Muscle layer of duodenum (tissue), 2 donors: ENCODE data around the gene TGFBRAP1.
A peak's percentile ranks its signal among the peaks of the same experiment; 100 is the strongest.

ENCODE experiments used
- H3K27ac ChIP-seq: one replicate; pipeline ENCODE4 v1.7.0; 2013; ENCODE audit warnings: mild to moderate bottlenecking, low read length
- H3K27me3 ChIP-seq: one replicate; pipeline ENCODE4 v1.7.0; 2013; ENCODE audit warnings: low read depth, mild to moderate bottlenecking, control low read depth, low read length
- H3K36me3 ChIP-seq, 2 donors: one replicate each; pipeline ENCODE4 v1.7.0; 2013; ENCODE audit warnings: low read length in 2 of 2, control low read depth in 1 of 2, mild to moderate bottlenecking in 1 of 2; ENCODE audit not compliant: insufficient read depth in 2 of 2, control insufficient read depth in 1 of 2
- H3K4me1 ChIP-seq, 2 donors: one replicate each; pipeline ENCODE4 v1.7.0; 2013; ENCODE audit warnings: low read length in 2 of 2, mild to moderate bottlenecking in 2 of 2, control low read depth in 1 of 2, moderate library complexity in 1 of 2; ENCODE audit not compliant: insufficient read depth in 2 of 2, control insufficient read depth in 1 of 2
- H3K4me3 ChIP-seq, 2 donors: one replicate each; pipeline ENCODE4 v1.7.0; 2013; ENCODE audit warnings: low read length in 2 of 2, low read depth in 1 of 2, mild to moderate bottlenecking in 1 of 2
- H3K9me3 ChIP-seq, 2 donors: one replicate each; pipeline ENCODE4 v1.7.0; 2013; ENCODE audit warnings: low read length in 2 of 2, control low read depth in 1 of 2, mild to moderate bottlenecking in 1 of 2; ENCODE audit not compliant: control insufficient read depth in 1 of 2
- donor health status: healthy.

TGFBRAP1 gene

GRCh38 chr2:105329561-105330495, at the start of gene TGFBRAP1:
TGFBRAP1 (minus strand) TSS chr2:105329735; CDS start chr2:105308301, 21,434 bp downstream.
- H3K4me3 ChIP-seq = peak within 1 kb of the TSS; percentile 73 to 80
- peaks cover 0 to 8% of the 10 kb centered on the region in 2 donors for H3K36me3 ChIP-seq
- peak within 1 kb of the TSS; percentile 76 for H3K27ac ChIP-seq
- peaks cover 0 to 18% of the 10 kb centered on the region in 2 donors for H3K4me1 ChIP-seq
- H3K9me3 ChIP-seq = no peaks in the 10 kb centered on the region
- no peaks in the 10 kb centered on the region for H3K27me3 ChIP-seq

- Histone ChIP-seq H3K9me3 (no peaks in the 10 kb centered on the region), H3K27ac (no peak overlapping the region), H3K27me3 (no peaks in the 10 kb centered on the region), H3K4me1 (peaks cover 3 to 20% of the 10 kb centered on the region in 2 donors), H3K36me3 (peaks cover 10 to 13% of the 10 kb centered on the region in 2 donors), H3K4me3 (no peak overlapping the region)
These were observed 49.4 kb upstream of the TGFBRAP1 start for GRCh38 chr2:105378921-105379383.

- H3K27me3 ChIP-seq = no peaks in the 10 kb centered on the region
- no peak overlapping the region for H3K27ac ChIP-seq
- no peaks in the 10 kb centered on the region for H3K9me3 ChIP-seq
- peaks cover 7 to 23% of the 10 kb centered on the region in 2 donors for H3K4me1 ChIP-seq
- peaks cover 5 to 8% of the 10 kb centered on the region in 2 donors for H3K36me3 ChIP-seq
- no peak overlapping the region for H3K4me3 ChIP-seq
These were observed 48.8 kb upstream of the TGFBRAP1 start for GRCh38 chr2:105378276-105378840.

- Histone ChIP-seq H3K27me3 (no peaks in the 10 kb centered on the region), H3K36me3 (peaks cover 4 to 5% of the 10 kb centered on the region in 2 donors), H3K4me3 (no peak overlapping the region), H3K4me1 (peaks cover 7 to 27% of the 10 kb centered on the region in 2 donors), H3K9me3 (no peaks in the 10 kb centered on the region), H3K27ac (no peak overlapping the region)
These were observed 48.3 kb upstream of the TGFBRAP1 start for GRCh38 chr2:105377871-105378270.

GRCh38 chr2:105376789-105377240, 47.3 kb upstream of the TGFBRAP1 start:
- no peaks in the 10 kb centered on the region for H3K27me3 ChIP-seq
- peaks cover 7 to 29% of the 10 kb centered on the region in 2 donors for H3K4me1 ChIP-seq
- no peak overlapping the region for H3K4me3 ChIP-seq
- peaks cover 0 to 5% of the 10 kb centered on the region in 2 donors for H3K36me3 ChIP-seq
- no peak overlapping the region for H3K27ac ChIP-seq
- H3K9me3 ChIP-seq = no peaks in the 10 kb centered on the region

GRCh38 chr2:105376010-105376409, 46.5 kb upstream of the TGFBRAP1 start:
- H3K4me1 ChIP-seq = peaks cover 7 to 29% of the 10 kb centered on the region in 2 donors
- H3K9me3 ChIP-seq = no peaks in the 10 kb centered on the region
- no peaks in the 10 kb centered on the region for H3K27me3 ChIP-seq
- no peak overlapping the region for H3K27ac ChIP-seq
- H3K36me3 ChIP-seq = peaks cover 0 to 5% of the 10 kb centered on the region in 2 donors
- no peak overlapping the region for H3K4me3 ChIP-seq

GRCh38 chr2:105375001-105375561, 45.5 kb upstream of the TGFBRAP1 start:
- Histone ChIP-seq H3K36me3 (peaks cover 0 to 5% of the 10 kb centered on the region in 2 donors), H3K27ac (peak overlapping the region; percentile 30), H3K4me3 (no peak overlapping the region), H3K4me1 (peaks cover 7 to 29% of the 10 kb centered on the region in 2 donors), H3K9me3 (no peaks in the 10 kb centered on the region), H3K27me3 (no peaks in the 10 kb centered on the region)

GRCh38 chr2:105373895-105374401, 44.4 kb upstream of the TGFBRAP1 start:
- peaks cover 7 to 29% of the 10 kb centered on the region in 2 donors for H3K4me1 ChIP-seq
- peak overlapping the region; percentile 30 for H3K27ac ChIP-seq
- no peaks in the 10 kb centered on the region for H3K27me3 ChIP-seq
- H3K4me3 ChIP-seq = no peak overlapping the region
- H3K36me3 ChIP-seq = peaks cover 0 to 5% of the 10 kb centered on the region in 2 donors
- no peaks in the 10 kb centered on the region for H3K9me3 ChIP-seq

GRCh38 chr2:105373344-105373781, 43.8 kb upstream of the TGFBRAP1 start:
- H3K4me3 ChIP-seq = no peak overlapping the region
- H3K36me3 ChIP-seq = peaks cover 0 to 5% of the 10 kb centered on the region in 2 donors
- no peaks in the 10 kb centered on the region for H3K9me3 ChIP-seq
- no peaks in the 10 kb centered on the region for H3K27me3 ChIP-seq
- H3K27ac ChIP-seq = peak overlapping the region; percentile 30
- peaks cover 7 to 29% of the 10 kb centered on the region in 2 donors for H3K4me1 ChIP-seq

- no peak overlapping the region for H3K4me3 ChIP-seq
- peaks cover 7 to 29% of the 10 kb centered on the region in 2 donors for H3K4me1 ChIP-seq
- peaks cover 9 to 14% of the 10 kb centered on the region in 2 donors for H3K36me3 ChIP-seq
- H3K27me3 ChIP-seq = no peaks in the 10 kb centered on the region
- H3K27ac ChIP-seq = no peak overlapping the region
- H3K9me3 ChIP-seq = no peaks in the 10 kb centered on the region
These were observed 42.3 kb upstream of the TGFBRAP1 start for GRCh38 chr2:105371810-105372209.

GRCh38 chr2:105371156-105371555, 41.6 kb upstream of the TGFBRAP1 start:
- H3K4me1 ChIP-seq = peaks cover 7 to 29% of the 10 kb centered on the region in 2 donors
- no peak overlapping the region for H3K4me3 ChIP-seq
- no peaks in the 10 kb centered on the region for H3K9me3 ChIP-seq
- H3K27ac ChIP-seq = no peak overlapping the region
- H3K36me3 ChIP-seq = peaks cover 9 to 13% of the 10 kb centered on the region in 2 donors
- H3K27me3 ChIP-seq = no peaks in the 10 kb centered on the region
